ENCODE measurements around the gene SRRM2.

Gene SRRM2

DNA sequence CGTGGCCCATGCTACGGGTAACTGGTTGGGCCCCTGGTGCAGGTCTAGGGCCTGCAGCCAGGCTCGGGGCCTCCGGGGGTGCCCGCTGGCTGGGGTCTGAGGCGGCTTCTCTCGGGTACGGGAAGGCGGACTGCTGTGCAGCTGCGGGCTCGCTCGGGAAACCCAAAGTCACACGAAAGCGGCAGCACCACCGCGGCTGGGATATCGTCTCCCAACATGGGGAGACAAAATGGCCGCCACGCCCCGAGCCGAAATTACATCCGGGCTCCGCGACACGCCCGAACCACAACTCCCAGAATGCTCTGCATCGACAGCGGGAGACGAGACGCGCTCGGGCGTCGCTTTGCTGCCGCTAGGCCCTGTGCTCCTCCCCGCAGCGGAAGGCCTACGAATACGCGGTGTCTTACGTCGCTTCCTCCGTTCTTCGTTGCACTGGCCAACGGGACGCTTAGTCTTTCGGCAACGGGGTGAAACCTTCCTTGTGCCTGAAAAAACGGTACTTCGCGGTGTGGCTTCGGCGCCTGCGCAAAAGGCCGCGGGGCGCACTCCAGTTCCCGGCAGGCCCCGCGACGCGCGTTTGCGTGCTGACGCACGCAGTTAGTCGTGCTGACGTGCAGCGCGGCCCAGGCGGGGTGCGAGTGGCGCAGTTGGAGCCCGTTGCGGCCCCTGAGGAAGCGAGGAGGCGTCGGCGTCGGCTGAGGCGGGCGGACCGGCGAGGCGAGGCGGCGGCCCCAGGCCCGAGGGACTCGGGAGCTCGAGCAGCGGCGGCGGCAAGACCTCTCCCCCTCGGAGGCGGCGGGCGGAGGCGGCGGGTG lies at the start of gene SRRM2:
TSS of gene SRRM2 (plus strand) at position 604 of the 815 bp plus-strand sequence. CDS start 3,727 bp downstream, outside the sequence.
- peak; percentile 84 to 88 for DNase-seq

DNA sequence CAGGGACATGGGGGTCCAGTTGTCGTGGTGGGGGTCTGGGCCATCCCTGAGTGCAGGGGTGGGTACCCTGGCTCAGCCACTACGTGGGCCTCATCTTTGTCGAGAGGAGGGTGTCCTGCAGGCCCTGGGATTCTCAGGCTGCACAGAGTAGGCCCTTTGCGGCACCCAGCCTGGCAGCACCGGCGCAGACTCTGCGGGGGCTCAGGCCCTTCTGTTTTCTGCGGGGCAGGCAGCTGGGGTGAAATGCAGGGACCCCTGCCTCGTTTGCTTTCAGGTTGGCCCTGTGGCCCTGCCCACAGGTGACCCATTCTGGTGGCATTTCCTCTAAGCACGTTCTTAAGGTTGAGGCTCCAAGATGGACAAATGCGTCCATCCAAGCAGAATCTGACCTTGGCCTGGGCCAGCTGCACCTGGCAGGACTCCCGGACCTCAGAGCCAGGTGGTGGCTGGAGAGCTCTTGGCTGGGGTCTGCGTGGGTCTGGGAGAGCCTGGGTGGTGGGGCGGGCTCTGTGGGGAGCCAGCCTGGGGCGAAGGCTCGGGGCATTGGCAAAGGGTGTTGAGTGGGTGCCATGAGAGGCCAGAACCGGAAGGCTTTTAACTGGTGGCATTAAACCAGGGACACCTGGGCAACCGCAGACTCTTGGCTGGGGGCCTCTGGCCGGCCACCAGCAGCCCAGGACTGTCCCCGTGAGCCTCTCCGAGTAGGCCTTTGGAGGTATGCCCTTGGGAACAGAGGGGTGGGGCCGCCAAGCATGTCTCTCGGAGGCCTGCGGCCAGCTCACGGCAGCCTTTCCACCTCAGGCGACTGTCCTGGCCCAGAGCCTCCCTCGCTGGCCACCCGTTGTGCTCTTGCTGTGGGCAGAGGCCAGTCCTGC lies 49.3 kb upstream of the SRRM2 start:
- DNase-seq, result no peak

DNA sequence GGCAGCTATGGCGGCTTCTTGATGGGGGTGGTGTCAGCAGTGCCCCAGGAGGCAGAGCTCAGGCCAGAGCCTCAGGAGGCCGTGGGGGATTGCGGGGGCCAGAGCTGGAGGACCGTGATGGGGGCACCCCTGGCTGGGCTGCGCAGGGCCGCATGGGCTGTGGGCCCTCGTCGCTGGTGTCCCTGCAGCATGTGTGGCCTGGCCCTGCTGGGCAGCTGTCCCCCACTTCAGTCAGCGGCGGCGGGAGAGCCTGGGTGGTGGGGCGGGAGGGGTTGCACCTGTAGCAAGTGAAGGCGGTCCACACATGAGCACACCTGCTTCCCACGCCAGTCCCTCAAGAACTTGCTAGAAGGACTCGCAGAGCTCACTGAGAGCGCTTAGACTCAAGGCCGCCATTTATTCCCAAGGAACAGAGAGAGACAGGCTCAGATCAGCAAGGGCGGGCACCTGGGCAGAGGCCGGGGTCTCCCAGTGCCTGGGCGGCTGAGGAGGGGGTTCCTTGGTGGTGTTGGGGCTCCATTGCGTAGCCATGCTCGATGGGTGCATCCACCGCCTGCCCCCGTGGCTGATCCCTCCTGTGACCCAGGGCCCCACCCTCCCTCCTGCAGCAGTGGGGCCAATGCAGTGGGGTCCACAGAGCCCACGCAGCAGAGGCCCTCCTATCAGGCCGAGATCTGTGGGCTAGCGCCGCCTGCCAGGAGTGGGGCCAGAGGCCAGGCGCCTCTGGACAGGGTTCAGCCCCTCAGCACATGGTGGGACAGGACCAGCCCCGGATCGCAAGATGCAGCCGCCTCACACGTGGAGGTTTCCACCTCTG lies 48.1 kb upstream of the SRRM2 start:
- DNase-seq, result no peak

DNA sequence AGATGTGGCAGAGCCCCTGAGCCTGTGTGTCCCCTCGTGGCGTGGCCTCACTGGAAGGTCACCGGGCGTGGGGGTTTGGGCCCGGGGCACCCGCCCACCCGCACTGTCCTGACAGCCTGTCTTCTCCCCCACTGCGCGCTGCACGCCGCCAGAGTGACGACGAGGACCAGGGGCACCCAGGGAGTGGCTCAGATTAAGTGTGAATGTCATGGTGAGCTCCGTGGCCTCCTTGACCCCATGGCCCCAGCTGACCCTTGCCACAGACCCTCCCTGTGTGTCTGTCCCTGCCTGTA lies 47.5 kb upstream of the SRRM2 start:
- no peak for DNase-seq

DNA sequence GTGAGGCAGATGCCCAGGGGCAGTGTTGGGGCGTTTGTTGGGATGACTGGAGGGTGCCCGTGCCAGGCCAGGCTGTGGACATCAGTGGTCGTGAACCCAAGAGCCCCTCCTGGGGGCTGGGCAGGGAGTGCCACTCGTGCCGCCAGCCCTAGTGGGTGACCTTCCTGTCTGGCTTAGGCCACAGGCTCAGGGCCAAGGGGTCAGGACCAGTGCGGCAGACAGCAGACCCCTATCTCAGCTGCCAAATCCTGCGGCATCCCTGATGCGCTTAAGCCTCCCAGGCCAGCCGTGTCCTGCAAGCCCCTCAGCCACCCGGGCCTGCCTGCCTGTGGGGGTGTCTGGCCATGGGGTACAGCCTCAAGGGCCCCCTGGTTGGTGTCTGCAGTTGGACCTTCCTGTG lies 47.1 kb upstream of the SRRM2 start:
- no peak for DNase-seq

DNA sequence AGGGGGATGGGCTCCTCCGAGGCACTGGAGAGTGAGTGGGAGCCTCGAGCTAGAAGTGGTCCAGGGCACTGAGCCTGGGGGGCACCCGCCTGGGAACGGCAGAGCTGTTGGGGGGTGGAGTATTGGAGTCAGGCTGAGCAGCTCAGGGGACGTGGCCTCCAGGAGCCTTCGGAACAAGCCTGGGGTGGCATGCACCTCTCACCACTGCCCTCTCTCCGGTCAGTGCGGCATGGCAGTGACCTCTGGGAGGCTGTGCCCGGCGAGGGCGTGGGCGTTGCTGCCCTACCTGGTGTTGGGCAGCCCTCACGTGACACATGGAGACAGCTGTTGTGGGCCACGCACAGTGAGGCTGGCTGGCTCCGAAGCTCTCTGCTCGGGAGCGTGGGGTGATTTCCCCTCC lies 46.4 kb upstream of the SRRM2 start:
- no peak for DNase-seq

DNA sequence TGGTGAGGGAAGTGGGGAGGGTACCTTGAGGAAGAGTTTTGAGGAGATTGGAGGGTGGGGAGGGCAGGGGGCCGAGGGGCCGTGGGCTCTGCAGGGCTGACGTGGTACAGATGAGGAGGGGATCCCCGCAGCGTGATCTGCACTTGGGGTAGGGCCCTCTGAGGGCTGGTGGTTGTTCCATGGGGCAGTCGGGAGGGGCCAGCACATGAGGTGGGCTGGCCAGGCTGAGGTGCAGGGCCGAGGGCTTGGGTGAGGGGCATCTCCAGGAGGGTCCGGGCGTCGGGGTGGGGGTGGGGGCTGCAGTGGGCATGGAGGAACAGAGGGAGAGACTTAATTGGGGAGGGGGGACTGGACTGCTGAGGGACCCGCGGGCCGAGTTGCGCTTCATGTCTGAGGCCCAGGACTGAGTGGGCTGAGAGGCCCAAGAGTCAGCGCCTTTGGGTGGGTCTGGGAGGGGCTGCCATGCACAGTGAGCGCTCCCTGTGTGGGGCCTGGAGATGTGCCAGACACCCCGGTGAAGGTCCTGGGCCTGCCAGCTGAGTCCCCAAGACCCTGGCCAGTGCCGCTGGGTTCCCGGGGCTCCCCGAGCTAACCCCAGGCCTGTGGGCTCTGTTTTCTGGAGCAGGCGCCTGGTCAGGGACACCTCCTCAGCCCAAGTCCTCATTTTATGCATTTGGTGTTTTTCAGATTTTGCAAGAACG lies 45.7 kb upstream of the SRRM2 start:
- no peak for DNase-seq

DNA sequence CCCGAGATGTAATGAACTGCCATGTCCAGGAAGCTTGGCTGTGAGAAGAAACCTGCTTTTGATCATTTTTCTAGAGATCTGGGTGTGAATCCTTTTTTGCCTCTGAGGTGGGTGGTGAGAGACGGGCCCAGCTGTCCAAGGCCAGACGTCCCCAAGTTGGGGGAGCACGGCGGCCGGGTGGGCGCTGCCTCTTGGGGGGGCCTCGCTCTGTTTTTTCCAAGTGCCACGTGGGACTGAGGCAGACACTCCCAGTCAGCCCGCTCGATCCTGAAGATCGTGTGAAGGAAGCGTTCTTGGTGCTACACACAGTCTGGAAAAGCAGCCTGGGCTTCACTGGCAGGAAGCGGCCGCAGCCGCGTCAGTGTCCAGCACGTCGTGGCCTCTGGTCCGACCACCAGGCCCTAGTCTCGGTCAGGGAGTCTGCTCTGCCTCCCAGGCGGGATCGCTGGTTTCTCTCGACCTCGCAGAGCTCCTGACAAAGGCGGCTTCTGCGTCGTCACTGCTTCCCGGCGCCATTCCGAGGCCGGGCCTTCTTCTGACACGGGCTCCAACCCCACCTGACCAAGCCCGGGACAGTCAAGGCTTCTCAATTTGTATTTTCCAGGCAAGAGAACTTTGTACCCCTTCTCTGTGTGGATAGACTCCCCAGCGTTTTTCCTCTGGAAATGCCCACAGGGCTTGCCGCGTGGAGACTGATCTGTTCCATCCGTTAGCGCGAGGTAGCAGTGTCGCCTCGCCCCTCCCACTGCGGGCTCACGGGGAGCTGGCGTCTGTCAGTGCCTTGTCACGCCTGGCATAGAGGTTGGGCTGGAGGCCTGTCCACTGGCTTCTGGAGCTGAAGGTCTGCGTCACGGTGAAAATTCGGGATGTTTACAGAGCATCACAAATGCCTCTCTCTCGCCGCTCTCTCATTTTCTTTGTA lies 44.8 kb upstream of the SRRM2 start:
- no peak for DNase-seq

DNA sequence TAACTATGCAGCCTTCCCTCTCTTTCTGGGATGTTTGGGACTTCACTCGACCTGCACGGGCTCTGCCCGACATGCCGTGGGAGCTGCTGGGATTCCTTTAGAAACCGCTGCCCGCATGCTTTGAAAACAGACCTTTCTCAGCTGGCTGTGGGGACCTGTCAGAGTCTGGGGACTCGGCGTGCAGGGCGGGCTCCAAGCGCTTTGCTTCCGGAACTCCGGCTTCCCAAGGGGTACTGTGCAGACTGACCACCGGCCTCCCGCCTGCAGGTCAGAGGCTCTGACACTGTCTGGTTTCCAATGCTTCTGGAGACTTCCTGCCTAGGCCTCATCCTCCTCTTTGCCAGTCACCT lies 44.2 kb upstream of the SRRM2 start:
- no peak for DNase-seq

DNA sequence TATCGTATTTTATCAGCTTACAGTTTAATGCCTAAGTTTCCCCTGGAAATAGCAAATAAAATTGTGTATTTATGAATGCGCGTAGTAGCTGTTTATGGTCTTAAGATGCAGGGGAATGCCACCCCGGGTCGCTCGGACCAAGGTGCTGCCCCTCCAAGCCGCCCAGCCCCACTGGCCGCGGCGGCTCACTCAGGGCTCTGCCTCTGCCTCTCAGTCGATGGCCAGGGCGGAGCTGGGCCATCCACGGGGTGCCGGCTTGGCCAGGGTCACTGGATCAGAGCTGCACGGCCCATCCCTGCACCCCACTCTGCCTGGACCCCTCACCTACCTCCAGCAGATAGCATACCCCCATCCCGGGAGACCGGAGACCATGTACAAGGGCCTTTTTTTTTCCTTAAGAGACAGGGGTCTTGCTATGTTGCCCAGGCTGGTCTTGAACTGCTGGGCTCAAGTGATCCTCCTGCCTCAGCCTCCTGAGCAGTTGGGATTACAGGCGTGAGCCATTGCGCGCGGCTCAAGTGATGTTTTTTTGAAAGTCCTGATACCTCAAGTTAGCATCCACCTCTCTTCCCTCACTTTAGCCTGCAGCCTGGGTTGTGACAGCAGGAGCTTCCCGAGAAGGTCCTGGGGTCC lies 43.4 kb upstream of the SRRM2 start:
- DNase-seq, result no peak

DNA sequence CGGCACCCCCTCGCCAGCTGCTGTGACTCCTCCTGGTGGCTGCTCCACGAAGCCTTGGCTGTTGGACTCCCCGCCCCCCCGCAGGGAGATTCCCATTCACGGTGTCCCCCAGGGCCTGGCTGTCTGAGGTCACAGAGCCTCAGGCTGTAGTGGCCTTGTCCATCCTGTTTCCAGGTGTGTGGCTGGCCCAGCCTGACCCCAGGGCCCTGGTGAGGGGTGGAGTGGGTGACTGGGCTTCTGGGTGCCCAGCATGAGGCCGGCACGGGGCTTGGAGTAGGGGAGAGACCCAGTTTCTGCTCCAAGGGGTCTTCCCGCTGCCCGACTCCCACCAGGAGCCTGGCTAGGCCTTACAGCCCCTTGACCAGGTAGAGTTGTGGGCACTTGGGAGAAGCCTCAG lies 42.9 kb upstream of the SRRM2 start:
- no peak for DNase-seq

DNA sequence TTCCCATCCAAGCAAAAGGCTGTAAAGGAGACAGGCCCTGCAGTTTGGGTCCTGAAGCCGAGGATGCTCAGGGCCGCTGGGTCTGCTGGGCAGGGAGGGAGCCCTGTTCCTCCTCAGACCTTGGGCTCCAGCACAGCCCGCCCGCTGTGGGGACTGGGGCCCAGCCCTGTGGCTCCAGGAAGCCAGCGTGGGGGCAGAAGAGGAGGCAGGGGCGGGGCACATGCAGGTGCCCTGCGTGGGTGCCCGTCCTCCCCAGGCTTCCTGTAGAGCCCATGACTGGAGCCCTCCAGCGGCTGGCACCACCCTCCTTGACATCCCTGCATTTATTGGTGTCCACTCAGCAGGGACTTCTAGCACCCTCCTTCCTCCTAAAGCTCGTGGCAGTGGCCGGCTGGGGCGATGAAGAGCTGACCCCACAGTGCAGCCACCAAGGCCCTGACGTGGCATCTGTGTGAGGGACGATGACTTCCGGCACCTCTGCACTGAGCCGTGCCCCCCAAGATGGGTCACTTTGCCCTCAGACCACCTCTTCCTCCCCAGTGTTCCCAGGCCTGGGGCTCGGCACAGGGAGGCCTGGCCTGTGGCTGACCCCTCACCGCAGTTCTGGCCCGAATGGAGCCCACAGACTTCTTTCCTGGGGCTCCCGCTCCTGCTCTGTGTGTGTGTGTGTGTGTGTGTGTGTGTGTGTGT lies 42.3 kb upstream of the SRRM2 start:
- no peak for DNase-seq

DNA sequence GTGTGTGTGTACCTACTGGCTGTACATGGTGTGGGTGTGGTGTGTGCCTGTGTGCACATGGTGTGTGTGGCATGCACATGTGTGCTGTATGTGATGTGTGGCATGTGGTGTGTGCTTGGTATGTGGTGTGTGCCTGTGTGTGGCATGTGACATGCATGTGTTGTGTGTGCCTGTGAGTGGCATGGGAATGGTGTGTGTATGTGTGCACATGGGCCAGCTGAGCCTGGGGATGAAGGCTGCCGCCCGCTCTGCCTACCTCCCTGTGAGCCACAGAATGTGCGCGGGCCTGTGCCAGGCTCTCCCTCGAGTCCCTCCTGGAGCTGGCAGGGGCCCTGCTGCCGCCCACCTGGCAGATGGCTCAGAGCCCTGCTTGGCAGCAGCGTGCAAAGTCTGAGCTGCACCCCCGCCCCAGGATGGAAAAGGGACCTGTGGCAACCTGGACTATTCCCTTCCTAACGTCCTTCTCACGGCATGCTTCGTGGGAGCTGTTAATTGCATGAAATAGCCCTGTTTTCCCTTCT lies 41.7 kb upstream of the SRRM2 start:
- no peak for DNase-seq

DNA sequence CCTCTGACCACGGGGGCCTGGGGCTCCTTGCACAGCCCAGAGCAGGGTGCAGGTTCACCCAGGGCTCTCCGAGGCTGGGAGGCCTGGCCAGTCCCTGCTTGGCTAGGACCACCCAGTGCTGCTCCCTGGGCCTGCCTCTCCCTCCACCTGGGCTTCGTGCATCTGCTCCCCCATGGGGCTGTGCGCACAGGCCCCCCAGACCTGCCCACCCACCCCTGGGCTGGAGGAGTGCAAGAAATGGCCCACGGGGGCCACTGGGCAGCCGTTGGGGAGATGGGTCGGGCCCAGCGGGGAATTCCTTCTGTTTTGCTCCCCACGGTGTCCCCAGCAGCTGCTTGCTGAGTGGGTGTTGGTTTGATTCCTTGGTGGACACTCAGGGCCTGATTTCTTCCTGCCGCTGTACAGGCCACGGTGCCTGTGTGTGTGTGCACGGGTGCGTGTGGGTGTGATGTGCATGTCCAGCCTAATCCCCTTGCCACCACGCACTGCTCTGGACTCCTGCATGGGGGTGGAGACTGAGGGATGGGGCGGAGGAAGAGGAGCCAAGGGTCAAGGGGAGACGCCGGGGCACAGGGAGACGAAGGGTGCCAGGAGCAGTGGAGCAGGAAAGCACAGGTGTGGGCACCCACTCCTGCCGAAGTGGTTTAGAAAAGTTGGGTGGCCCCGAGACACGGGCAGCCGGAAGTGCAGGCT lies 40.9 kb upstream of the SRRM2 start:
- DNase-seq, result no peak

DNA sequence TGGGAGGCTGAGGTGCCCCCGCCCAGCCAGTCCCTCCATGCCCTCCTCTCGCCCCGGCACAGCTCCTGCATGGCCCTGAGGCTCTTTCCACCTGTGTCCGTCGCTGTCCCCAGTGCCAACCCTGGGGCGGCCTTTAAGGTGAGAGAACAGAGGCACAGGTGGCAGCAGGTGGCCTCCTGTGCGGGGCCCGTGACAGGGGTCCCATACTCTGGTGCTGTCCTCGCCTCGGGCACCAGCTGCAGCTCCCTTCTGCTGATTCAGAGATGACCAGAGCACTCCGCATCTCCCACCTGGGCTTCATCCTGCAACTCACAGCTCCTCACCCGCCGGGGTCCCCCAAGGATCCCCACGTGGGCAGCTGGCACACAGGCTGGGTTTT lies 40.4 kb upstream of the SRRM2 start:
- DNase-seq, result no peak

DNA sequence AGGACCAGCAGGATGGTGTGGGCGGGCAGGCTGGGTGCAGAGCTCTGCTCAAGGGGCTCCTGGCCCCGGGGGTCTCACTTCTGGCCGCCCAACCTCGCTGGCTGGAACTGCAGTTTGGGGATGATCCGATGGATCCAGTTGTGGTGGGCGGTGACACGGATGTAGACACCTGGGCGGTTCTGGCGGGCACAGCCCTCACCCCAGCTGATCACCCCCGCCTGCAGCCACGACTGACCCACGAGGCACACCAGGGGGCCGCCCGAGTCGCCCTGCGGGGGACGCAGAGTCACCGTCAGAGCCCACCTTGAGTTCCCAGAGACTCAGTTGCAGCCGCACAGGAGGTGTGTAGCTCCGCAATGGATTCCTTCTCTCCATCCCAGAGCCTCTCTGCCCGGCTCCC lies 39.9 kb upstream of the SRRM2 start:
- DNase-seq, result no peak

DNA sequence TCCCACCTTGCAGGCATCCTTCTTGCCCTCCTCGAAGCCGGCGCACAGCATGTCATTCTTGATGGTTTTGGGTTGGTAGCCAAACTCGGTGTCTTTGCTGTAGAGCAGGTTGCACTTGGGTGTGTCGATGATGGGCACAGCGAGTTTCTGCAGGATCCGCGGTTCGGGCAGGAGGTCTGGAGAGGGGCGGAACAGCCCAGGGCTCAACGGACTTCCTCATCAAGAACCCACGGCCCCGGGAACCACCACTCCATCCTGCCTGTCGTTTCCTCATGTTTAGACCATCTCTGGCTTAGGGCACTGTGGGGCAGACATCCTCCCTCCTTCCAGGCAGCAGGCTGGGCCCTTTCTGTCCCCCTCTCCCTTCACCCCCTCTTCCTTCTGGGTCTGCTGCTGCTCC lies 38.9 kb upstream of the SRRM2 start:
- DNase-seq, result peak; percentile 2 to 7

DNA sequence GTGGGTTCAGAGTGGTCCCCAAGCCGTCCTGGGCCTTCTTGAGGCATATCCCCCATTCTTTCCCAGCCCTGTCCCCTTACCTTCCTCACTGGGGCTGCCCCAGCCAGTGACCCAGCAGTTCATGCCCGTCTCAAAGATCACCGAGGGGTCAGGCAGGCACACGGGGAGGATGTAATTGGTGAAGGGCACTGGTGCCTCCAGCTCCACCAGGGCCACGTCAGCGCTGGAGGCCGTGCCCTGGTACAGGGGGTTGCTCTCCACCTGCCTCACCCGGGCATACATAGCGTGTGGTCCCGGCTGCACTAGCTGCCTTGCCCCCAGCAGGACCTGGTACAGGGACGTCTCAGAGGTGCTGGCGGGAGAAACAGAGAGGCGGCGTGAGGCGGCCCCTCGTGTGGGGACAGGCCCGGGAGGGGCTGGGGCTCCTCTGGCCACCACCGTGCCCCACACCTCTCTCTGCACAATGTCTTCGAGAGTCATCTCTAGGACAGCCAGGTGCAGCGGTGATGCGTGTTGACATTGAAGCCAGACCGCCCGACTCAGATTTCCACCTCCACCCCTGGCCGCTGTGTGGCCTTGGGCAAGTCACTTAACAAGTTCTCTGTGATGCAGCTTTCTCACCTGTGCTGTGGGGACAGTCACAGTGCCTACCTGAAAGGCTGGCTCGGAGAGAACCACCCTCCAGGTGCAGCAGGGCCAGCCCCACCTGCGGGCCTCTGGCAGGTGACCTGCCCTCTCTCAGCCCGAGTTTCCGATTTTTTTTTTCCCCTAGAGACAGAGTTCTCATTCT lies 38.3 kb upstream of the SRRM2 start:
- no peak for DNase-seq

DNA sequence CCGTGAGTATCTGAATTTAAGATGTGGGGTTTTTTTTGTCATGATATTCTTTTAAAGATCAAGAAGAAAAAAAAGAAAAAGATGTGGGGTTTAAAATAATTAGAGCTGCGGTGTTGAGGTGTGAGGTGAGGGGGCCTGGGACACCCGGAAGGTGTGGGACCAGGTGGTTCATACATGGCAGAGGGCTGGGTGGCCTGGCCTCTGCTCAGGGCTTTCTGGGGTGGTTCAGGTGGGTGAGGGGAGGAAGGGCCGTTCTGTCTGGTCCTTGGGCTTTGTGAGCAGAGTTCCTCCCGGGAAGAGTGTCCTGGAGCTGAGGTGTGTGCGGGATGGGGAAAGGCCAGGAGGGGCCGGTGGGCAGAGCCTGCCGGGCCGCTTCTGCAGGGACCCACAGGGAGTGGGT lies 37.4 kb upstream of the SRRM2 start:
- DNase-seq, result no peak

All from Kasumi-1 (cell line).